Gastroesophageal sphincter (tissue), 3 donors: Measurements from ENCODE around the gene FMN2.

Source experiments
- CTCF ChIP-seq, 4 experiments: fragments of 200-600 bp in 2 of 4; fragments of 450-650 bp in 2 of 4; sonication (generic) in 1 of 4; IDR thresholded peaks; one replicate each; pipeline ENCODE4 v1.5.1; 2017 to 2019; ENCODE audit warnings: antibody characterized with exemption in 4 of 4, mild to moderate bottlenecking in 2 of 4, moderate library complexity in 2 of 4
- POLR2A ChIP-seq, 2 donors: fragments of 450-650 bp; IDR thresholded peaks; one replicate each; pipeline ENCODE4 v1.6.1; 2017; ENCODE audit warnings: antibody characterized with exemption in 2 of 2, mild to moderate bottlenecking in 2 of 2, moderate library complexity in 1 of 2

- TF ChIP-seq CTCF (IDR thresholded peaks at IDR 0.05) (no peak), POLR2A (IDR thresholded peaks at IDR 0.05) (no peak)
These were observed 147.6 kb downstream of the FMN2 start for GRCh38 chr1:240239309-240239708.
